ENCODE data around the gene ITGA6.

Gene ITGA6

DNA sequence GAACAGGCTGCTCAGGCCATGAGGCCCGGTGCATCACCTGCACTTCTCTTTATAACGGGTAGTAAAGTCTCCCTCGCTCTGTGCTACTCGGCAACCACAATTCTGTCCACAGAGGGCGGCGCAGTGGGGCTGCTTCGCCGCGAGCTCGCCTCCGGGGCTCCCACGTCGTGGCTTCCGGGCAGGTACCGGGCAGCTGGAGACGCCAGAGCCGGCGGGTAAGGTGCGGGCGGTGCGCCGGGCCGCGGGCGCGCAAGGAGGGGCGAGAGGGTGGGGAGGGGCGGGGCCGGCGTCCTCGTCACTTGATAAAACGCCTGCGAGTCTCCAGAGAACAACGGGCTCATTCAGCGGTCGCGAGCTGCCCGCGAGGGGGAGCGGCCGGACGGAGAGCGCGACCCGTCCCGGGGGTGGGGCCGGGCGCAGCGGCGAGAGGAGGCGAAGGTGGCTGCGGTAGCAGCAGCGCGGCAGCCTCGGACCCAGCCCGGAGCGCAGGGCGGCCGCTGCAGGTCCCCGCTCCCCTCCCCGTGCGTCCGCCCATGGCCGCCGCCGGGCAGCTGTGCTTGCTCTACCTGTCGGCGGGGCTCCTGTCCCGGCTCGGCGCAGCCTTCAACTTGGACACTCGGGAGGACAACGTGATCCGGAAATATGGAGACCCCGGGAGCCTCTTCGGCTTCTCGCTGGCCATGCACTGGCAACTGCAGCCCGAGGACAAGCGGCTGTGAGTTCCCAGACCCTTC is at the start of gene ITGA6:
Gene ITGA6 (plus strand): TSS at position 331 of the 734 bp plus-strand sequence.
- DNase-seq: peak; percentile 82 to 85

DNA sequence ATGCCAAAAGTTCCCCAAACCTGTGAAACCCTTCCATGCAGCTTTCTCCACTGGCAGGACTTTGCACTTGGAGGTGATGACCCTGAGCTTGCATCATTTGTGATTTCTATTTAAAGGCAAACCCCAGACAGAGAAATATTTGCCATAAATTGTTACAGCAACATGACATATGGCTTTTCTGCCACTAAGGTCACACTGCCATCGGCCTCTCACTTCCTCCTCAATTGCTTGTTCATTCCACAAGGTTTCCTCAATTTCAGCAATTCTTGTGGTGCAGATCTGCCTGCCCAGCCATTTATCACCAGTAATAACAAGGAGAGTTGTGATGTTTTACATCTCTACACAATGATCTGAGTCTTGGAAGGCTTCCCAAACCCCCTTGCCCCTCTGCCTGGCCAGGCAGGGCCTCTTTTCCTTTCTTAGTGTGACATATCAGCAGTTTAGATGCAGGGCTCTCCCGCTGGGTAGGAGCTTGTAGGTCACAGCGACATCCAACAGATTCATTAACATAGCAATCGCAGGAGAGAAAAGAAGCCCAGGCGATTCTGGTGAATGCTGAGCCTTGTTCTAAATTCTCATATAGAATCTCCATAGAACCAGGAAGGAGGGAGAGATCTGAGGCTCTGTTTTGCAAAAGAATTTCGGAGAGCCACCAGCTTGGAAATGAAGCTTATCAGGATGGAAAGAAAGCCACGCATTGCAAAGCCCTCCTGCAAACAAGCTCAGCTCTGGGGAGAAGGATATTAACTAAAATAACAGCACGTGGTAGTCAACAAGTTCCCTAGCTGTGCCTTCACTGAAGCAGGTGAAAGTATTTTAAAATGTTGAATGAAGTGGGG is 46.7 kb upstream of the ITGA6 start:
- DNase-seq: no peak

DNA sequence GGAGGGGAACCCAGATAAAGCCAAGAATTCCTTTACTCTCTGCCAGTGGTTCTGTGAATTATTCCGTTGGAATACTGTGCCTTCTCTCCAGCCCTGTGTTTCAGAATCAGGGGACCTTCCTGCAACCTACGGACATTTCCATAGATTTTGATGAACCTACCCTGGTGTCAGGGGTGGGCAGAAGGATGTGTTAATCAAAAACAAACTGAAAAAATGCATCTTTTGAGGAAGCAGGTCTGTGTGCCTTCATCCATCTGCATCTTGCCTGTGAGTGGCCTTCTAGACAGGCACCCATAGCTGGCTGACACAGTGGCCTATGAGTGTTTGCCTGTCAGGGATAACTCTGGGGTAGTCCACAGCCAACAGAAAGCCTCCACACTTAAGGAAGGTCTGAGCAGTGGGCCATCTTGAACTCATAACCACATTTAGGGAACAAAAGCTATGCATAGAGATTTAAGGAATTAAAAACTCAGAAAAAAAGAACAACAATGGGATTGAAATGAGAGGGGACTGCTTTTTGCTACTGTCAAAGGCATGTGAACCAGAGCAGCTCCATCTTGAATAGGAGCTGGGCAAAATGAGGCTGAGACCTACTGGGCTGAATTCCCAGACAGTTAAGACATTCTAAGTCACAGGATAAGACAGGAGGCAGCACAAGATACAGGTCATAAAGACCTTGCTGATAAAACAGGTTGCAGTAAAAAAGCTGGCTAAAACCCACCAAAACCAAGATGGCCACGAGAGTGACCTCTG is 45.9 kb upstream of the ITGA6 start:
- DNase-seq: no peak

DNA sequence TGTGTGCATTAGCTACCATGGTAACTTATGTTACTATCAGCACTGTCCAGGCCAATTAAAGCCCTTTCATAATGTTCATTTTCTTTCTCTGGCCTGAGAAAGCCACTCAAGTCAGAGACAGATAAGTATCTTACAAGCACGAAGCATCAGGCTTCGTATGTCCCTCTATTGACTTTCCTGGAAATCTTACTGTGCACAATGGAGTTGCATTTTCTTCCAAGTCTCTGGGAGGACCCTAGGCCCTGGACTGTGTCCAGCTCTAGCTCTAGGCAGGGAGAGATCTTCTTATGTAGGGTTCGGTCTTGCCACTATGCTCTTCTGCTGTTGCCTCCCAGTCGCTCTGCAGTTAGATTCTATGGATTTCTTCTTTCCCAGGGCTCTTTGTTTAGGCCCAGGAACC is 40.0 kb upstream of the ITGA6 start:
- DNase-seq: no peak

DNA sequence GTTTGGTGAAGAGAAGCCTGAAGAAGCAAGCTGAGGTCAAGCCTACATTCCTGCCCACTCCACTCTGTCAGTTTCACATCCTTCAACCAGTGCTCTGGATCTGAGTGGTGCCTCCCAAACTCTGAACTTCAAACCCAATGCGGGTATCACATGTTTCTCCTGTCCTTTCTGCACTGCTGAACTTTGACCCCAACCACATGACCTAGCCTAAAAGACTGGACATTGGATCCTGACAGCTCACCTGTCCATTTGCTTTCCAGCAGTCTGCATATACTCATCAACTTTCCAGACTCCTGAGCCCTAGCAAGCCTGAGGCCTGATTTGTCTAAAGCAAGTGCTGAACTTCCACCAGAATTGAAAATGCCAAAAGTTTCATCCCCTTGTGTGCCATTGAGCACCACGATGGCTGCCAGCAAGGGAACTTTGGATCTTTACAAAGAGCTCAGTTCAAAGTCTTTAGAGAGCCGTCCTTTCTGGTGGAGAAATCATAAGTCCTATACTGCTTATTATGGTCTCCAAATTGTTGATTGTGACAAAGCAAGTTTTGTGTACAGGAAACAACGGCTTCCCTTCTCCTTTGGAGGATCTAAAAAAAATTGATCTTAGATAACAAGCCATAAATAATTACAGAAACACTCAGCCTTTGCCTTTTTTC is 37.6 kb upstream of the ITGA6 start:
- no peak for DNase-seq

DNA sequence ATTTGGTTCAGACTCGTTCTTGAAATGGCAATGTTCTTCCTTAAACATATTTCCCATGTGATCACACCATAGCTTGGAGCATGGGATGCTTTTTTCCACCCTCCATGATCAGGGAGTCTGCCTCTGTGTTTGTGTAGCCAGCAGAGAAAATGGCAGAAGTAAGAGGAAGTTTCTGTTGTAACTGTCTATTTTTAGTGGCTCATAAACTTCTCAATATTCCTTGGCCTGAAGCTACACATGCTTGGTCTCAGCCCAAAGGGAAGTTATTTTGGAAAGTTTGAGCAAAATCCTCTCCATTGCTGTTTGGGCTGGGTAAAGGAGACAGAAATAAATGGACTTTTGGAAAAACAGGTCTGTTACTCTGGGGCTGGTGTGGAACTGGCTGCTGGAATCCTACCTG is 33.4 kb upstream of the ITGA6 start:
- DNase-seq: no peak

DNA sequence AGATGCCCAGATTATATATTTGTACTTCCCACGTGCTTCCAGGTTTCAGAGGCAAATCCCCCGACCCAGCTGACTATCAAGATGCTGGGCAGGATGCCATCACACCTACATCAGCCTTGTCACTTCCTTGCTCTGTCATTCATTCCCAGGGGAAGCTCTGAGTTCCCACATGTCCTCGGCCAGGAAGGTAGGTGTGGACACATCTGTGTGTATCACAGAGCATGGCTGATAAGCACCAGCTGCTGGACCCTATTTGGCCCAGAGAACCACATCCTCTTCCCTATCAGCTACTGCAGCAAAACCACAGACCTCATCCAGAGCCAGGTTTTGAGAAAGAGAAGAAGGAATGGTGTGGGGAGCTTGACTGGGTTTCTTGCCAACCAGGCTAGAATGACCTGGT is 31.9 kb upstream of the ITGA6 start:
- no peak for DNase-seq

DNA sequence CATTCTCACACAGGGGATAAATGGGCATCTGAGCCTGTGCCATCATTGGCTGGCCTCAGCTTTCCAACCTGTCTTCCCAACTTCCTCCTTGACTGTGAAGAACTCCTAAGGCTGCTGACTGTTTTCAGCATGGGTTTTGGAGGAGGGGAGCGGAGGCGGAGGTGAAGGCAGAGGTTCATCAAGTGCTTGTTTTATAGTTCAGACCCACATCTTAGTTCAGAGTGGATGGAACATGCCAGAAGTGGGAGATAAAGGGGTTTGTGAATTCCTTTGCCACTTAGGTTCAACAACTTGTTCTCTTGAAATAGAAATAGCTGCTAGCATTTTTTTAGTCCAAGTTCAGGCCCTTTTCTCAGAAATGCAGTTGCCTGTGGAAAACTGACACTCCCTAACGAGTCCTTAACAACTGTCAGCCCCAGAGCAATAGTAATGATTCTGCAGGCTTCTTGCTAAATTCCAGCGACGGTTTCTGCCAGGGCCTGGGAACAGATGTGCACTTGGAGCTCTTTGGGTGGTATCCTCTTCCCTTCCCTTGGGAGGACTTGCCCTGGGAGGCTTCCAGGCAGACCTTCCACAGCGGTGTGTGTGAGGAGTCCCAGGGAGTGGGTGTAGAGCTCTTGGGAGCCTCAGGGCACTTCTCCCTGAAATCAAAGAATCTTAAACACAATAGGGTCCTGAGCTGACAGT is 30.1 kb upstream of the ITGA6 start:
- DNase-seq: no peak

DNA sequence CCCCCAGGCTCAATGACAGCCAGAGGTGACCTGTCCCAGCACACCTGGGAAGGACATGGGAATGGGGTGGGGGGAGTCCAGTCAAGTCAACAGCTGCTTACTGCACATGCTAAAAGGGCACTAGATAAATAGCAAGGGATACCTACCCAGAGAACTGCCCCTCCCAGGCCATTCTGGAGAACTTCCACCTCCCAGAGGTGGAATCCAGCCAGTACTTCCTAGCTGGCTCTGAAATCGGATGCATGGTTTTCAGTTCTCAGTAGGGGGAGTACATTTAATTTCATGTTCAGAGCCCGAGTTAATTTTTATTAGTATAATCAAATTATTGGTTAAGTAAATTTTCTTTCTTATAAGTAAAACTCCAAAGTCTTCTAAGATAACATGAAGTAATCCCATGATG is 28.9 kb upstream of the ITGA6 start:
- no peak for DNase-seq

DNA sequence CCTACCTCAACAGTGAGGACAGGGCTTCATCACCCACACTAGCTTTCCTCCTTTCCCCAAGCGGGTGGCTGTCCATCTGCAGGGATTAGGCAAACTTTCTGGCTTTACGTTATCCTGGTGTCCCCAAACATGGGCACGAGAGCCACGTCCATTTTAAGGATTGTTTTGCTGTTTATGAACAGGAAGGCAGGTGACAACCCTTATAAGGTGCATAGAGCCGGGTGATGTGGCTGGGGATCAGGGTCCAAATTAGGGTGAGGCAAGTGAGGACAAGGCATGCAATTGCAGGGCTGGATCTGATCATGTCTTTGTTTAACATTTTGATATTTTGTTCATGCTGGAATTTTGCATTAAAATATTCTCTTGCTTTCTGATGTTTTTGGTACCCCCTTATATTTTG is 27.6 kb upstream of the ITGA6 start:
- DNase-seq: no peak

DNA sequence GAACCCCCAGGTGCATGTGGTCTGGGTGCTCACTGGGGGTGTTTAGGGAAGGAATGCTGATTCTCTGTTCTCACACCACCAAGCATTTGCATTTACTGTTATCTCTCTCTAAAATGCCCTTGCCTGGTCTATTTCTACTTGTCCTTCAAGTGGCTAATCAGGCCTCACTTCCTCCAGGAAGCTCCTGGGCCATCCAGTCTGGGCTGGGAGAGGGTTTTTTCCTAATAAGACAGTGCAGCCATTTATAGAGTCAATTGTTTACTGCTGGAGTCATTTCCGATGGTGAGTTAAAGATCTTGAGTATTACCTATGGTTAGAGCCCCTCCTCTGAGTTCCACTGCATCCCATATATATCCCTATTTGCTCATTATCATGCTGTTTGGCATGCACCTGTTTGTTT is 25.2 kb upstream of the ITGA6 start:
- DNase-seq: no peak

DNA sequence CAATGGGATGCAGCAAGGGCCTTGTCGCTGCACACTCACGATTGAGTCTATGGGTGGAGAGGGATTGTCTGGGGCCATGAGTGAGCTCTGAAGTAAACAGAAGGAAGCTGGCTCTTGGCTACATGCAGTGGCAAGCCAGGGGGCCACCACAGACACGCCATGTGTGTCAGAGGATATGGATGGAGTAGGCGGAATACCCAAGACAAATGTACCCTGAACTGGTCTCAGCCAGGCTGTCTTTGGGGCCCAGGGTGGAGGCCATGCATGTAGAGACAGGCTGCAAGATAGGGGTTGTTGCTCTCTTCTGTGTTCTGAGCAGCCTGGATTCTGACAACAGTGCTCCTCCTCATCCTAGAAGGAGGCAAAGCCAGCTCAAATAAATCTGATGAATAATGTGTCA is 24.0 kb upstream of the ITGA6 start:
- DNase-seq: no peak

DNA sequence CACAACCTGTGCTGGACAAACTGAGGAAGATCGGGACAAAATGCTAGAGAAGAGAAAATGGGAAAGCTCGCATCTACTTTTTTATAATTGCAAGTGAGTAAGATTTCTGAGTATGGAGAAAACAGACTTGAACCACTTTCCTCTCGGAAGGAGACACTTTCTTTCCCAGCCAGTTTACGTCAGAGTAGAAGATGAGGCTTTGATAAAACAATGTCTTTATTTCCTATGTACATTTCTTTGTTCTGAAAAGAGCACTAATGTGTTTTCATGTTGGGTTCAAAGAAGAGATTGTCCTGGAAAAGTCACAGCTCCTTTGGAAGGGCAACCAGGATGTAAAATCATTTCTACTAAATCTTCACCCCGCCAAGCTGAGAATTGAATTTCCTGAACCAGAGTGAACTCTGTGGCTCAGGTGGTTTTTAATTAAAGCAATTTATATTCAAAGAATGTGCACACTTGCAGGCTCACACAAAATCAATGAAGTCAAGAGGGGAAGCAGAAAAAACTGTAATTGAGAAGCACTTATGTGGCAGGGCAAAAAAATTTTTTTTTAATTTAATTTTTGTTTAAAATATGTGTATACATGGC is 23.4 kb upstream of the ITGA6 start:
- no peak for DNase-seq

DNA sequence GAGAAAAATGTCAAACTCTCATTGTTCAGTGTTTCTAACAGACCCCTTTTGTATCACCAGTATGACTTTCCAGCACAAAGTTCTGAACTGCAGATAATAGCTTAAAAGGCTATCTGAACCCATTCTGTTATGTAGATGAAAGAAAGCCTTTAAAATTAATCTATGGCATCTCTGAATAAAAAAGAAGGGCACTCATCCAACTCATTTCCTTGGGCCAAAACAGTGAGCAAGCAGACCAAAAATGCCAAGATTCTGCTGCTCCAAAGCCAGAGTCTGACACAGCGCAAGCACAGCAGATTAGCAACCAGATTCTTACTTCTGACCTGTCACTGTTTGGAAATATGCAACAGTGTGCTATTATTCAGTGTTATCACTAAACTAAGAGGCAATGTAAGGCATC is 22.6 kb upstream of the ITGA6 start:
- no peak for DNase-seq

DNA sequence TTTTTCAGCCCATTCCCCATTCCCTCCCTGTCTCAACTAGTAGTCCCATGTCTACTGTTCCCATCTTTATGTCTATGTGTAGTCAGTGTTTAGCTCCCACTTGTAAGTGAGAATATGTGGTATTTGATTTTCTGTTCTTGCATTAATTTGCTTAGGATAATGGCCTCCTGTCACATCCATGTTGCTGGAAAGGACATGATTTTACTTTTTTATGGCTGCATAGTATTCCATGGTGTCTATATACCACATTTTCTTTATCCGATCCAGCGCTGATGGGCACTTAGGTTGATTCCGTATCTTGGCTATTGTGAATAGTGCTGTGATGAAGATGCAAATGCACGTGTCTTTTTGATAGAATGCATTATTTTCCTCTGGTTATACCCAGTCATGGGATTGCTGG is 21.7 kb upstream of the ITGA6 start:
- DNase-seq: no peak

DNA sequence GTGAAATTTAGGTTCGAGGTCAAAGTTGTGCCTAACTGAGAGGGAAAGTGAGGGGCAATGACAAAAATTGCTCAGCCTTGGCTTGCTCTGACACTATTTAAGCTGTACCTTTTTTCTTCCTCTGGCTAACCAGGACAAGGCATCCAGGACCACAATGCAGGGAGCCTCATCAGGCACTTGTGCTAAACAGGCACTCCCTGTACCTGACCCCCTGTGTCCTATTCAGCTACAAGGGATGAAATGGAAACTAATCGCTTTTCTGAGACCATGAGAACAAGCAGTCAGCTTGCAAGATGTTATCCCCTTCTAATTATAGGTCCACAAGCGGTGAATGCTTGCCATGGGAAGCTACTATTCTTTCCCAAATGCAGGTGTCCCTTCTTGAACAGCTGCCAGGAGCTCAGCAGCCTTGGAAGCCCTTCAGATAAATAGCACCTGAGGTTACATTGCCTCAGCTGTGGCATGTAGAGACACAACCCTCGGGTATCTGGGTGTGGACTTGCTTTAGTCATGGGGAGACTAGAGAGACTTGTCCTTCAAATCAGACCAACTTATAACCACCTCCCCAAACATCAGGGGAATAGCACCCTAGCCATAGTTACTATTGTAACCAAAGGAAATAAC is 19.1 kb upstream of the ITGA6 start:
- DNase-seq: no peak

DNA sequence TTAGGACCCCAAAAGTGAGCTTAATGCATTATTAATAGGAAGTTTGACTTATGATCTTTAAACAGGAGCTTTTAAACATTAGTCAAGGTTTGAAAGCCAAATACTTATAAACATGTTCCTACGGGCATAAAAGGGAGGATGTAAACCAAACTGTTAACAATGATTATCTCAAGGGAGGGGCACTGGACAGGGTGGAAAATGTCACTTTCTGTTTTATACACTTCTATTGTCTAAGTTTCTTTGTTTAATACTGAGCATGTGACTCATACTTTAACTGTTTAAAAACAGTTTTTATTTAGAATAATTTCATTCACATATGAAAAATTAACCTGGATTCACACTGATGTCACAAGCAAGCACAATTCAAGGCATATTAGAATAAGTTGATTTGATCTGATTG is 18.3 kb upstream of the ITGA6 start:
- DNase-seq: no peak

DNA sequence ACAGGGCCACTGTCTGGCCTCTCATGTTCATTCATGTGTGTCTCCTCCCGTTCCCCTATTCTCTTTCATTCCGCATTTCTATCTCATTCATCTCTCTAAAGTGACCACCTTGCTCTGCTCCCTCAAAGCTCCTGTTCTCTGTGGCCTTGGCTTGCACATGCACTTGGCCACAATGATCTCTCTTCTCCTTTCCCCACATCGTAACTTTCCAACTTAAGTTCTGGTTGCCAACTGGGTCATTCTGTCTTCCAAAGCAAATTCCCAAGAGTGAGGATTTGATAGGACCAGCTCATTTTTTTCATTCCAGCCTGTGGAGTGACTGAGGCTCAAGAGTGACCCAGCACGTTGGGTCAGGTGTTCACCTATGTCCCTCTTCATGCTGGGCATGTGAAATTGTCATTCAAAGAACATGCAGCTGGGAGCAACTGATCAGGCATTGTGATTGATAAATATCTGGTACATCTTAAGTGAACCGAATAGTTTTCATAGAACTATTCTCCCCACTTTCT is 14.3 kb upstream of the ITGA6 start:
- no peak for DNase-seq

DNA sequence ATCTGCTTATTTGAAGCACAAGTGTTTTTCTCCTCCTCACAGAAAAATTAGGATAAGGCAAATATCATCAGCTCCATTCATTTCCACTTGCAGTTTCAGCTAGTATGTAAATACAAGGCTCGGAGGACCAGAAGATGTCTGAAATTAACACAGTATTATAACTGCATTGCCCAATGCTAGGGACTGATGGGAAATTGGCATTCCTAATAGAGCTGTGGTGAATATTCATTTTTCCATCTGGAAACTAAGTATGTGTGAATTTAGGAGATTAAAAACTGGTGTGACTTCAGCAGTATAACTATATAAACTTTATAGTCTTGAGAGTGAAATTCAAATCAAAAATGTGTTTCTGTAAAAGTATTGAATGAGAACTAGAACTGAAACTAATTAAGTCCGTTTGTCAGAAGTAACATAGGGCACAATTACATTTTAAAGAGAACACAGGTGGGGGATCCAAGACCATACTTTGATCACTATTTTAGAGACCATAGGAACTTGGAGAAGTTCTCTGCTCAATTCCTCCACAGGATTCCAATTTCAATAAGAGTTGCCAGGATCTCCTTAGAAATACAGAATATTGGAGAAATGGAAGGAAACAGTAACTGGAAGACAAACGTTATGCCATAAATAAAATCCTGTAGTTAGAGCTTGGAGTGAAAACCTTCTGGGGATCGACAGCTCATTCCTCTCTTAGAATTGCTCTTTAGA is 12.1 kb upstream of the ITGA6 start:
- no peak for DNase-seq

DNA sequence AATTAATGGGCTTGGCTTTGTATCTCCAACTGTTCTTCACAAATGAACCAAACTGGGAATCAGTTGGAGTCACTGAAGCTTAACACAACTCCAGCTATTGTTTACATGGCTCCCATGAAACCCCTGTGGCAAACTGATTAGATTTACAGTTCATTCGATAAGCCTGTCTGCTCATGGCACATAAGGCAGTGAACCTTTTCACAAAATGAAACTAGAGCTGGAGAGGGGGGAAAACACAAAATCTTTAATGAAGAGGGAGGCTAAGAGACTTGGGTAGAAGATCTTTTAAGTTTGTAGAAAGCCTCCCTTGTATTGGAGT is 11.6 kb upstream of the ITGA6 start:
- DNase-seq: no peak

DNA sequence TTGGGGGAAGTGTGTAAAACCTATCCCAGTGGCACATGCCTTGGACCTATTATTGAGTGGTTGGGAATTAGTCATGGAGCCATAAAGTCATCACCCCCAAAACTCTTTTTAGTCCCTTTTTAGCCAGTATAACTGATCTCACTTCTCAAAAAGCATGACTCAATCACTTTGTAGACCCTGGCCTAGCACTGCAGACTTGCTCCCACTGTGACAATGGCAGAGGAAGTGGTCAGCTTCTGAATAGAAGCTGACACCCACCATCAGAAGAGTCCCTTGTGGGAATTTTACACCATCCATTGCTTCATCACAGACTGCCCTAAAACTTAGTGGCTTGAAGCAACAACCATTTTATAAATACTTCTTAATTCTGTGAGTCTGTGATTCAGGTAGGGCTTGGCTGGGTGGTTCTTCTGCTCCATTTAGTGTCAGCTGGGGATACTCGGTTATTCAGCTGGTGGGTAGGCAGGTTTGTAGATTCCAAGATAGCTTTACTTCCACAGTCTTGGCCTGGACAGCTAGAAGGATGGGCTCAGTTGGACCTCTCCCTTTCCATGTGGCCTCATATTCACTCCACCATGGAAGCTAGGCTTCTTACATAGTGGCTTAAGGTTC is 10.8 kb upstream of the ITGA6 start:
- no peak for DNase-seq

Data from activated T-cell treated with anti-CD3 and anti-CD28 coated beads, Interleukin-2, amount 50 U/mL, for 48 hours (primary cell).